ENCODE results near the gene HEATR3.

The HEATR3 gene

GRCh38 chr16:50036426-50036825 lies 29.3 kb upstream of the HEATR3 start:
- Histone ChIP-seq H3K27me3 (replicated peaks; ENCODE audit: control insufficient read depth, insufficient read depth, low read length, poor library complexity, severe bottlenecking) (no peaks in the 10 kb centered on the region), H3K4me1 (ENCODE audit: control insufficient read depth, insufficient read depth, low read length, poor library complexity, severe bottlenecking) (no peaks in the 10 kb centered on the region), H3K4me3 (ENCODE audit: insufficient read depth, low read depth, low read length, poor library complexity, severe bottlenecking) (no peak overlapping the region), H3K9me3 (ENCODE audit: control insufficient read depth, low read length) (no peaks in the 10 kb centered on the region), H3K36me3 (ENCODE audit: control insufficient read depth, insufficient read depth, low read length) (peaks cover 29% of the 10 kb centered on the region), H3K27ac (ENCODE audit: insufficient read depth, low read length, poor library complexity, severe bottlenecking) (no peak overlapping the region)
- no peak for DNase-seq

- Histone ChIP-seq H3K4me1 (ENCODE audit: control insufficient read depth, insufficient read depth, low read length, poor library complexity, severe bottlenecking) (no peaks in the 10 kb centered on the region), H3K36me3 (ENCODE audit: control insufficient read depth, insufficient read depth, low read length) (peaks cover 25% of the 10 kb centered on the region), H3K27ac (ENCODE audit: insufficient read depth, low read length, poor library complexity, severe bottlenecking) (no peak overlapping the region), H3K27me3 (replicated peaks; ENCODE audit: control insufficient read depth, insufficient read depth, low read length, poor library complexity, severe bottlenecking) (no peaks in the 10 kb centered on the region), H3K4me3 (ENCODE audit: insufficient read depth, low read depth, low read length, poor library complexity, severe bottlenecking) (no peak overlapping the region), H3K9me3 (ENCODE audit: control insufficient read depth, low read length) (no peaks in the 10 kb centered on the region)
- DNase-seq = no peak
Measured at GRCh38 chr16:50037662-50038220, 28.0 kb upstream of the HEATR3 start.

GRCh38 chr16:50038286-50038685 lies 27.5 kb upstream of the HEATR3 start:
- Histone ChIP-seq H3K4me1 (ENCODE audit: control insufficient read depth, insufficient read depth, low read length, poor library complexity, severe bottlenecking) (no peaks in the 10 kb centered on the region), H3K27ac (ENCODE audit: insufficient read depth, low read length, poor library complexity, severe bottlenecking) (no peak overlapping the region), H3K27me3 (replicated peaks; ENCODE audit: control insufficient read depth, insufficient read depth, low read length, poor library complexity, severe bottlenecking) (no peaks in the 10 kb centered on the region), H3K9me3 (ENCODE audit: control insufficient read depth, low read length) (no peaks in the 10 kb centered on the region), H3K4me3 (ENCODE audit: insufficient read depth, low read depth, low read length, poor library complexity, severe bottlenecking) (no peak overlapping the region), H3K36me3 (ENCODE audit: control insufficient read depth, insufficient read depth, low read length) (peaks cover 25% of the 10 kb centered on the region)
- no peak for DNase-seq

- DNase-seq = no peak
- H3K4me3 ChIP-seq (ENCODE audit: insufficient read depth, low read depth, low read length, poor library complexity, severe bottlenecking) = no peak overlapping the region
Measured at GRCh38 chr16:50038756-50039529, 26.8 kb upstream of the HEATR3 start.

GRCh38 chr16:50040018-50040417 lies 25.8 kb upstream of the HEATR3 start:
- no peaks in the 10 kb centered on the region for H3K27me3 ChIP-seq (replicated peaks; ENCODE audit: control insufficient read depth, insufficient read depth, low read length, poor library complexity, severe bottlenecking)
- no peak for DNase-seq
- H3K27ac ChIP-seq (ENCODE audit: insufficient read depth, low read length, poor library complexity, severe bottlenecking) = no peak overlapping the region
- H3K9me3 ChIP-seq (ENCODE audit: control insufficient read depth, low read length) = no peaks in the 10 kb centered on the region
- H3K4me3 ChIP-seq (ENCODE audit: insufficient read depth, low read depth, low read length, poor library complexity, severe bottlenecking) = no peak overlapping the region
- peaks cover 12% of the 10 kb centered on the region for H3K36me3 ChIP-seq (ENCODE audit: control insufficient read depth, insufficient read depth, low read length)
- H3K4me1 ChIP-seq (ENCODE audit: control insufficient read depth, insufficient read depth, low read length, poor library complexity, severe bottlenecking) = no peaks in the 10 kb centered on the region

More at GRCh38 chr16:50038756-50039529, 26.8 kb upstream of the HEATR3 start:
- Histone ChIP-seq H3K27ac (ENCODE audit: insufficient read depth, low read length, poor library complexity, severe bottlenecking) (no peak overlapping the region), H3K36me3 (ENCODE audit: control insufficient read depth, insufficient read depth, low read length) (peaks cover 22% of the 10 kb centered on the region), H3K4me1 (ENCODE audit: control insufficient read depth, insufficient read depth, low read length, poor library complexity, severe bottlenecking) (no peaks in the 10 kb centered on the region), H3K9me3 (ENCODE audit: control insufficient read depth, low read length) (no peaks in the 10 kb centered on the region), H3K27me3 (replicated peaks; ENCODE audit: control insufficient read depth, insufficient read depth, low read length, poor library complexity, severe bottlenecking) (no peaks in the 10 kb centered on the region)

- peaks cover 9% of the 10 kb centered on the region for H3K36me3 ChIP-seq (ENCODE audit: control insufficient read depth, insufficient read depth, low read length)
- no peak overlapping the region for H3K4me3 ChIP-seq (ENCODE audit: insufficient read depth, low read depth, low read length, poor library complexity, severe bottlenecking)
- no peaks in the 10 kb centered on the region for H3K9me3 ChIP-seq (ENCODE audit: control insufficient read depth, low read length)
- no peaks in the 10 kb centered on the region for H3K4me1 ChIP-seq (ENCODE audit: control insufficient read depth, insufficient read depth, low read length, poor library complexity, severe bottlenecking)
- no peak for DNase-seq
- H3K27ac ChIP-seq (ENCODE audit: insufficient read depth, low read length, poor library complexity, severe bottlenecking) = no peak overlapping the region
- H3K27me3 ChIP-seq (replicated peaks; ENCODE audit: control insufficient read depth, insufficient read depth, low read length, poor library complexity, severe bottlenecking) = no peaks in the 10 kb centered on the region
Measured at GRCh38 chr16:50040710-50041109, 25.1 kb upstream of the HEATR3 start.

GRCh38 chr16:50043358-50043757 lies 22.4 kb upstream of the HEATR3 start:
- H3K4me1 ChIP-seq (ENCODE audit: control insufficient read depth, insufficient read depth, low read length, poor library complexity, severe bottlenecking) = no peaks in the 10 kb centered on the region
- H3K36me3 ChIP-seq (ENCODE audit: control insufficient read depth, insufficient read depth, low read length) = no peaks in the 10 kb centered on the region
- no peak for DNase-seq
- H3K9me3 ChIP-seq (ENCODE audit: control insufficient read depth, low read length) = no peaks in the 10 kb centered on the region
- no peaks in the 10 kb centered on the region for H3K27me3 ChIP-seq (replicated peaks; ENCODE audit: control insufficient read depth, insufficient read depth, low read length, poor library complexity, severe bottlenecking)
- H3K27ac ChIP-seq (ENCODE audit: insufficient read depth, low read length, poor library complexity, severe bottlenecking) = no peak overlapping the region
- no peak overlapping the region for H3K4me3 ChIP-seq (ENCODE audit: insufficient read depth, low read depth, low read length, poor library complexity, severe bottlenecking)

- Histone ChIP-seq H3K4me1 (ENCODE audit: control insufficient read depth, insufficient read depth, low read length, poor library complexity, severe bottlenecking) (no peaks in the 10 kb centered on the region), H3K9me3 (ENCODE audit: control insufficient read depth, low read length) (no peaks in the 10 kb centered on the region), H3K4me3 (ENCODE audit: insufficient read depth, low read depth, low read length, poor library complexity, severe bottlenecking) (no peak overlapping the region), H3K27me3 (replicated peaks; ENCODE audit: control insufficient read depth, insufficient read depth, low read length, poor library complexity, severe bottlenecking) (no peaks in the 10 kb centered on the region), H3K27ac (ENCODE audit: insufficient read depth, low read length, poor library complexity, severe bottlenecking) (no peak overlapping the region), H3K36me3 (ENCODE audit: control insufficient read depth, insufficient read depth, low read length) (no peaks in the 10 kb centered on the region)
- DNase-seq = no peak
Measured at GRCh38 chr16:50045412-50045811, 20.4 kb upstream of the HEATR3 start.

- H3K4me1 ChIP-seq (ENCODE audit: control insufficient read depth, insufficient read depth, low read length, poor library complexity, severe bottlenecking) = no peaks in the 10 kb centered on the region
- no peak overlapping the region for H3K27ac ChIP-seq (ENCODE audit: insufficient read depth, low read length, poor library complexity, severe bottlenecking)
- H3K27me3 ChIP-seq (replicated peaks; ENCODE audit: control insufficient read depth, insufficient read depth, low read length, poor library complexity, severe bottlenecking) = no peaks in the 10 kb centered on the region
- H3K9me3 ChIP-seq (ENCODE audit: control insufficient read depth, low read length) = no peaks in the 10 kb centered on the region
- DNase-seq = no peak
- no peak overlapping the region for H3K4me3 ChIP-seq (ENCODE audit: insufficient read depth, low read depth, low read length, poor library complexity, severe bottlenecking)
- H3K36me3 ChIP-seq (ENCODE audit: control insufficient read depth, insufficient read depth, low read length) = no peaks in the 10 kb centered on the region
Measured at GRCh38 chr16:50046853-50047252, 18.9 kb upstream of the HEATR3 start.

- H3K9me3 ChIP-seq (ENCODE audit: control insufficient read depth, low read length) = no peaks in the 10 kb centered on the region
- no peak for DNase-seq
- H3K36me3 ChIP-seq (ENCODE audit: control insufficient read depth, insufficient read depth, low read length) = no peaks in the 10 kb centered on the region
- no peaks in the 10 kb centered on the region for H3K27me3 ChIP-seq (replicated peaks; ENCODE audit: control insufficient read depth, insufficient read depth, low read length, poor library complexity, severe bottlenecking)
- no peaks in the 10 kb centered on the region for H3K4me1 ChIP-seq (ENCODE audit: control insufficient read depth, insufficient read depth, low read length, poor library complexity, severe bottlenecking)
- H3K27ac ChIP-seq (ENCODE audit: insufficient read depth, low read length, poor library complexity, severe bottlenecking) = no peak overlapping the region
- H3K4me3 ChIP-seq (ENCODE audit: insufficient read depth, low read depth, low read length, poor library complexity, severe bottlenecking) = no peak overlapping the region
Measured at GRCh38 chr16:50047864-50048263, 17.9 kb upstream of the HEATR3 start.

Measured in effector memory CD4-positive, alpha-beta T cell (primary cell).